NT2/D1 (cell line): ENCODE results near the gene TNFSF11.
"Not testable (repeated sequence)": the region's sequence is repeated elsewhere in the genome, so short reads cannot be mapped to it uniquely, and the experiment has no call there.

ENCODE experiments used
- DNase-seq: peaks from one replicate; pipeline ENCODE4 v3.0.0-alpha.2; 2011; ENCODE audit warnings: low read depth, low spot score
- H3K27me3 ChIP-seq: 2 replicates; pipeline ENCODE4 v1.6.0; 2011; ENCODE audit warnings: mild to moderate bottlenecking; ENCODE audit not compliant: insufficient read length, insufficient read depth
- H3K36me3 ChIP-seq: 2 replicates; pipeline ENCODE4 v1.6.1; 2011; ENCODE audit warnings: mild to moderate bottlenecking, low read length, mixed read lengths; ENCODE audit not compliant: insufficient read depth, insufficient read length
- H3K4me1 ChIP-seq: 2 replicates; pipeline ENCODE4 v1.5.1; 2011; ENCODE audit not compliant: insufficient read depth, insufficient read length
- H3K4me3 ChIP-seq: 2 replicates; pipeline ENCODE4 v1.5.1; 2011; ENCODE audit warnings: low read depth; ENCODE audit not compliant: insufficient read length
- H3K9ac ChIP-seq: 2 replicates; pipeline ENCODE4 v1.6.0; 2011; ENCODE audit warnings: low read depth; ENCODE audit not compliant: insufficient read length
- H3K9me3 ChIP-seq: 2 replicates; pipeline ENCODE4 v1.5.1; 2011; ENCODE audit warnings: mild to moderate bottlenecking, low read length; ENCODE audit not compliant: insufficient read depth
- SUZ12 ChIP-seq: IDR thresholded peaks from 2 replicates; pipeline ENCODE4 v1.6.1; 2011; ENCODE audit not compliant: insufficient read length, insufficient read depth; ENCODE audit errors: extremely low read depth
- YY1 ChIP-seq: IDR thresholded peaks from 2 replicates; pipeline ENCODE4 v1.6.1; 2011; ENCODE audit not compliant: insufficient read length, insufficient read depth
- ZNF274 ChIP-seq: IDR thresholded peaks from 2 replicates; pipeline ENCODE4 v1.6.1; 2011; ENCODE audit warnings: mild to moderate bottlenecking, low read depth, low read length

Gene TNFSF11

GRCh38 chr13:42548731-42549551 lies 25.0 kb upstream of the TNFSF11 start:
- DNase-seq: no peak
- no peak for TF ChIP-seq ZNF274
- TF ChIP-seq SUZ12: no peak
- no peak for TF ChIP-seq YY1

GRCh38 chr13:42549552-42549936 lies 24.4 kb upstream of the TNFSF11 start:
- no peaks in the 10 kb centered on the region for H3K27me3 ChIP-seq
- no peak for DNase-seq
- no peaks in the 10 kb centered on the region for H3K9me3 ChIP-seq
- H3K4me3 ChIP-seq: no peak overlapping the region
- no peak for TF ChIP-seq ZNF274
- TF ChIP-seq SUZ12: no peak
- TF ChIP-seq YY1: no peak
- H3K4me1 ChIP-seq: no peaks in the 10 kb centered on the region
- no peaks in the 10 kb centered on the region for H3K36me3 ChIP-seq
- no peak overlapping the region for H3K9ac ChIP-seq

More at GRCh38 chr13:42548731-42549551, 25.0 kb upstream of the TNFSF11 start:
- Histone ChIP-seq H3K9me3 (no peaks in the 10 kb centered on the region), H3K4me3 (no peak overlapping the region), H3K9ac (no peak overlapping the region), H3K4me1 (no peaks in the 10 kb centered on the region), H3K27me3 (no peaks in the 10 kb centered on the region), H3K36me3 (no peaks in the 10 kb centered on the region)

GRCh38 chr13:42551611-42552010 lies 22.3 kb upstream of the TNFSF11 start:
- TF ChIP-seq YY1: no peak
- TF ChIP-seq SUZ12: no peak
- TF ChIP-seq ZNF274: no peak
- no peaks in the 10 kb centered on the region for H3K36me3 ChIP-seq
- no peaks in the 10 kb centered on the region for H3K4me1 ChIP-seq
- no peaks in the 10 kb centered on the region for H3K27me3 ChIP-seq
- no peaks in the 10 kb centered on the region for H3K9me3 ChIP-seq
- H3K9ac ChIP-seq: no peak overlapping the region
- DNase-seq: no peak
- no peak overlapping the region for H3K4me3 ChIP-seq

GRCh38 chr13:42553098-42554046 lies 20.6 kb upstream of the TNFSF11 start:
- no peaks in the 10 kb centered on the region for H3K4me1 ChIP-seq

GRCh38 chr13:42559057-42559456 lies 14.9 kb upstream of the TNFSF11 start:
- H3K4me3 ChIP-seq: no peak overlapping the region
- no peak for DNase-seq
- H3K9ac ChIP-seq: no peak overlapping the region
- H3K27me3 ChIP-seq: no peaks in the 10 kb centered on the region
- TF ChIP-seq SUZ12: no peak
- TF ChIP-seq ZNF274: no peak
- TF ChIP-seq YY1: no peak
- no peaks in the 10 kb centered on the region for H3K4me1 ChIP-seq
- H3K9me3 ChIP-seq: no peaks in the 10 kb centered on the region
- H3K36me3 ChIP-seq: no peaks in the 10 kb centered on the region

More at GRCh38 chr13:42553098-42554046, 20.6 kb upstream of the TNFSF11 start:
- Histone ChIP-seq H3K9ac (no peak overlapping the region), H3K27me3 (no peaks in the 10 kb centered on the region), H3K36me3 (no peaks in the 10 kb centered on the region), H3K9me3 (no peaks in the 10 kb centered on the region), H3K4me3 (no peak overlapping the region)
- DNase-seq: no peak
- no peak for TF ChIP-seq YY1
- TF ChIP-seq SUZ12: no peak
- TF ChIP-seq ZNF274: no peak

GRCh38 chr13:42559573-42560218 lies 14.3 kb upstream of the TNFSF11 start:
- H3K4me3 ChIP-seq, H3K9ac ChIP-seq, H3K4me1 ChIP-seq, H3K27me3 ChIP-seq, H3K36me3 ChIP-seq, DNase-seq, H3K9me3 ChIP-seq: not testable (repeated sequence)

GRCh38 chr13:42560320-42560719 lies 13.6 kb upstream of the TNFSF11 start:
- DNase-seq, H3K4me1 ChIP-seq, H3K36me3 ChIP-seq, H3K9ac ChIP-seq, H3K9me3 ChIP-seq, H3K27me3 ChIP-seq, H3K4me3 ChIP-seq: not testable (repeated sequence)
